CD1c-positive myeloid dendritic cell (primary cell): ENCODE data around the gene DMKN.

Source experiments
- DNase-seq: peaks from one replicate; pipeline ENCODE4 v3.0.0-alpha.2; 2016; ENCODE audit errors: extremely low spot score

DMKN gene

GRCh38 chr19:35513628-35514281, at the start of gene DMKN:
Gene DMKN (minus strand): TSS chr19:35513649. CDS start chr19:35513475, 174 bp downstream.
- DNase-seq: no peak

- no peak for DNase-seq
These were observed 49.3 kb upstream of the DMKN start for GRCh38 chr19:35562776-35563175.

- no peak for DNase-seq
These were observed 48.9 kb upstream of the DMKN start for GRCh38 chr19:35562336-35562735.

- DNase-seq: no peak
These were observed 48.0 kb upstream of the DMKN start for GRCh38 chr19:35561436-35561835.

- DNase-seq: no peak
These were observed 47.2 kb upstream of the DMKN start for GRCh38 chr19:35560677-35561076.

GRCh38 chr19:35560271-35560670, 46.8 kb upstream of the DMKN start:
- DNase-seq: no peak

GRCh38 chr19:35559781-35560180, 46.3 kb upstream of the DMKN start:
- DNase-seq: no peak

- peak; percentile 8 for DNase-seq
These were observed 45.8 kb upstream of the DMKN start for GRCh38 chr19:35559281-35559659.

GRCh38 chr19:35558400-35559280, 45.2 kb upstream of the DMKN start:
- DNase-seq: no peak

GRCh38 chr19:35557539-35558399, 44.3 kb upstream of the DMKN start:
- peak; percentile 29 for DNase-seq

GRCh38 chr19:35556846-35557538, 43.5 kb upstream of the DMKN start:
- DNase-seq: no peak

- no peak for DNase-seq
These were observed 42.7 kb upstream of the DMKN start for GRCh38 chr19:35556025-35556590.

GRCh38 chr19:35555301-35556005, 42.0 kb upstream of the DMKN start:
- DNase-seq: no peak

- no peak for DNase-seq
These were observed 40.6 kb upstream of the DMKN start for GRCh38 chr19:35554076-35554475.

GRCh38 chr19:35553385-35554000, 40.0 kb upstream of the DMKN start:
- no peak for DNase-seq

- DNase-seq: no peak
These were observed 39.3 kb upstream of the DMKN start for GRCh38 chr19:35552534-35553384.

GRCh38 chr19:35551091-35551810, 37.8 kb upstream of the DMKN start:
- DNase-seq: no peak

GRCh38 chr19:35549879-35550523, 36.6 kb upstream of the DMKN start:
- DNase-seq: no peak
